ENCODE results near the gene NSUN5. TPM values are rescaled to one million over a fixed set of nuclear protein-coding genes. Genes with fewer than 3 reads are reported as not detected.
"Not testable (repeated sequence)": the region's sequence is repeated elsewhere in the genome, so short reads cannot be mapped to it uniquely, and the experiment has no call there.

NSUN5 gene
- total and polyA plus RNA-seq, 4 experiments from 2014 or later, result 39.9 to 62.5 (median 51.1) TPM

GRCh38 chr7:73316521-73316920 is 7.9 kb upstream of the NSUN5 start:
- Histone ChIP-seq H3K36me3 (ENCODE audit: insufficient read depth, low read length) (no peaks in the 10 kb centered on the region), H3K27me3 (ENCODE audit: insufficient read depth, low read length) (no peaks in the 10 kb centered on the region), H3K9me3 (ENCODE audit: control insufficient read depth in 1 of 2, low read length in 2 of 2) (no peaks in the 10 kb centered on the region), H3K4me3 (ENCODE audit: low read length in 2 of 2) (no peak overlapping the region), H3K27ac (ENCODE audit: low read depth, low read length) (no peak overlapping the region), H3K4me1 (ENCODE audit: insufficient read depth, low read length) (no peaks in the 10 kb centered on the region)
- H3K27me3 Mint-ChIP-seq, result no peaks in the 10 kb centered on the region
- H3K27ac Mint-ChIP-seq, result no peak overlapping the region
- H3K9me3 Mint-ChIP-seq, result no peaks in the 10 kb centered on the region
- POLR2A ChIA-PET (ENCODE audit: partially characterized antibody), result no interaction called here
- DNase-seq, result no peak
- H3K36me3 Mint-ChIP-seq, result no peaks in the 10 kb centered on the region
- H3K4me3 Mint-ChIP-seq, result no peak overlapping the region
- CTCF ChIA-PET (ENCODE audit: partially characterized antibody), result interaction anchor here (0.7 to 1.0 kb wide), 2 partner anchors 8 to 135 kb away, joined by 3 read pairs; no protein-coding TSS in a partner anchor
- no peaks in the 10 kb centered on the region for H3K4me1 Mint-ChIP-seq
- intact Hi-C loops (cut with micrococcal nuclease), result no loop called here

- Mint-ChIP-seq H3K4me1 (peaks cover under 1 to 6% (median 2%) of the 10 kb centered on the region in 4 donors), H3K36me3 (no peaks in the 10 kb centered on the region), H3K27ac (no peak overlapping the region), H3K27me3 (no peaks in the 10 kb centered on the region), H3K4me3 (no peak overlapping the region), H3K9me3 (no peaks in the 10 kb centered on the region)
- H3K27ac ChIP-seq (ENCODE audit: low read depth, low read length), result no peak overlapping the region
- POLR2A ChIA-PET (ENCODE audit: partially characterized antibody), result interaction anchor here (1.2 kb wide), 1 partner anchor 10 kb away, joined by 3 read pairs; no protein-coding TSS in a partner anchor
- CTCF ChIA-PET (ENCODE audit: partially characterized antibody), result interaction anchor here (0.5 to 1.2 kb wide), 2 partner anchors 10 to 41 kb away, joined by 3 to 4 read pairs; no protein-coding TSS in a partner anchor
- H3K36me3 ChIP-seq (ENCODE audit: insufficient read depth, low read length), result no peaks in the 10 kb centered on the region
- intact Hi-C loops (cut with micrococcal nuclease), result no loop called here
- no peaks in the 10 kb centered on the region for H3K9me3 ChIP-seq (ENCODE audit: control insufficient read depth in 1 of 2, low read length in 2 of 2)
- peaks cover 2% of the 10 kb centered on the region for H3K4me1 ChIP-seq (ENCODE audit: insufficient read depth, low read length)
- H3K27me3 ChIP-seq (ENCODE audit: insufficient read depth, low read length), result no peaks in the 10 kb centered on the region
- no peak for DNase-seq
- no peak overlapping the region for H3K4me3 ChIP-seq (ENCODE audit: low read length in 2 of 2)
Measured at GRCh38 chr7:73314271-73314670, 5.6 kb upstream of the NSUN5 start.

GRCh38 chr7:73313521-73313906 is 4.9 kb upstream of the NSUN5 start:
- intact Hi-C loops (cut with micrococcal nuclease), result no loop called here
- CTCF ChIA-PET (ENCODE audit: partially characterized antibody), result interaction anchor here (0.5 to 1.2 kb wide), 2 partner anchors 10 to 42 kb away, joined by 3 to 4 read pairs; no protein-coding TSS in a partner anchor
- Mint-ChIP-seq H3K9me3 (no peaks in the 10 kb centered on the region), H3K4me3 (no peak overlapping the region), H3K4me1 (peaks cover 4 to 13% (median 8%) of the 10 kb centered on the region in 4 donors), H3K36me3 (peaks cover 4% of the 10 kb centered on the region in 2 donors), H3K27ac (no peak overlapping the region), H3K27me3 (no peaks in the 10 kb centered on the region)
- H3K4me1 ChIP-seq (ENCODE audit: insufficient read depth, low read length), result peaks cover 6% of the 10 kb centered on the region
- H3K27ac ChIP-seq (ENCODE audit: low read depth, low read length), result no peak overlapping the region
- no peak overlapping the region for H3K4me3 ChIP-seq (ENCODE audit: low read length in 2 of 2)
- no peaks in the 10 kb centered on the region for H3K36me3 ChIP-seq (ENCODE audit: insufficient read depth, low read length)
- no peaks in the 10 kb centered on the region for H3K9me3 ChIP-seq (ENCODE audit: control insufficient read depth in 1 of 2, low read length in 2 of 2)
- no peak for DNase-seq
- POLR2A ChIA-PET (ENCODE audit: partially characterized antibody), result no interaction called here
- no peaks in the 10 kb centered on the region for H3K27me3 ChIP-seq (ENCODE audit: insufficient read depth, low read length)

GRCh38 chr7:73312831-73313520 is 4.3 kb upstream of the NSUN5 start:
- Histone ChIP-seq H3K27ac (ENCODE audit: low read depth, low read length) (no peak overlapping the region), H3K4me3 (ENCODE audit: low read length in 2 of 2) (no peak overlapping the region), H3K36me3 (ENCODE audit: insufficient read depth, low read length) (no peaks in the 10 kb centered on the region), H3K4me1 (ENCODE audit: insufficient read depth, low read length) (peaks cover 7% of the 10 kb centered on the region), H3K9me3 (ENCODE audit: control insufficient read depth in 1 of 2, low read length in 2 of 2) (no peaks in the 10 kb centered on the region), H3K27me3 (ENCODE audit: insufficient read depth, low read length) (no peaks in the 10 kb centered on the region)
- H3K36me3 Mint-ChIP-seq, result peaks cover 5 to 8% of the 10 kb centered on the region in 2 donors
- CTCF ChIA-PET (ENCODE audit: partially characterized antibody), result no interaction called here
- no peak overlapping the region for H3K4me3 Mint-ChIP-seq
- DNase-seq, result no peak
- no peaks in the 10 kb centered on the region for H3K27me3 Mint-ChIP-seq
- intact Hi-C loops (cut with micrococcal nuclease), result no loop called here
- no peak overlapping the region for H3K27ac Mint-ChIP-seq
- no peaks in the 10 kb centered on the region for H3K9me3 Mint-ChIP-seq
- H3K4me1 Mint-ChIP-seq, result peaks cover 7 to 19% (median 12%) of the 10 kb centered on the region in 4 donors
- POLR2A ChIA-PET (ENCODE audit: partially characterized antibody), result no interaction called here

GRCh38 chr7:73311421-73311820 is 2.8 kb upstream of the NSUN5 start:
- Mint-ChIP-seq H3K4me1 (peaks cover 15 to 34% (median 24%) of the 10 kb centered on the region in 4 donors), H3K36me3 (peaks cover 15 to 21% of the 10 kb centered on the region in 2 donors)
- H3K4me3 Mint-ChIP-seq; DNase-seq; H3K9me3 ChIP-seq (ENCODE audit: control insufficient read depth in 1 of 2, low read length in 2 of 2); H3K27me3 Mint-ChIP-seq; H3K27me3 ChIP-seq (ENCODE audit: insufficient read depth, low read length); H3K27ac Mint-ChIP-seq; H3K9me3 Mint-ChIP-seq; H3K4me3 ChIP-seq (ENCODE audit: low read length in 2 of 2); CTCF ChIA-PET (ENCODE audit: partially characterized antibody); H3K27ac ChIP-seq (ENCODE audit: low read depth, low read length); H3K36me3 ChIP-seq (ENCODE audit: insufficient read depth, low read length); intact Hi-C loops (cut with micrococcal nuclease): not testable (repeated sequence)
- peaks cover 17% of the 10 kb centered on the region for H3K4me1 ChIP-seq (ENCODE audit: insufficient read depth, low read length)
- POLR2A ChIA-PET (ENCODE audit: partially characterized antibody), result interaction anchor here (0.6 kb wide), 1 partner anchor 13 kb away, joined by 3 read pairs; no protein-coding TSS in a partner anchor

GRCh38 chr7:73308074-73308664 is 457 bp downstream of the NSUN5 start:
- H3K4me3 ChIP-seq (ENCODE audit: low read length in 2 of 2), result peak overlapping the region; percentile 65 to 72
- Mint-ChIP-seq H3K27ac (peak overlapping the region; percentile 88 to 96 (median 93)), H3K4me3 (peak overlapping the region; percentile 92 to 99 (median 98)), H3K36me3 (peaks cover 28 to 42% of the 10 kb centered on the region in 2 donors), H3K27me3 (no peaks in the 10 kb centered on the region), H3K9me3 (no peaks in the 10 kb centered on the region), H3K4me1 (peaks cover 17 to 39% (median 29%) of the 10 kb centered on the region in 4 donors)
- peak overlapping the region; percentile 43 for H3K27ac ChIP-seq (ENCODE audit: low read depth, low read length)
- no peak for DNase-seq
- peaks cover 17% of the 10 kb centered on the region for H3K4me1 ChIP-seq (ENCODE audit: insufficient read depth, low read length)
- CTCF ChIA-PET (ENCODE audit: partially characterized antibody), result interaction anchor here (0.8 kb wide), 1 partner anchor 16 kb away, joined by 4 read pairs; no protein-coding TSS in a partner anchor
- H3K36me3 ChIP-seq (ENCODE audit: insufficient read depth, low read length), result peaks cover 25% of the 10 kb centered on the region
- intact Hi-C loops (cut with micrococcal nuclease), result no loop called here
- H3K27me3 ChIP-seq (ENCODE audit: insufficient read depth, low read length), result no peaks in the 10 kb centered on the region
- POLR2A ChIA-PET (ENCODE audit: partially characterized antibody), result interaction anchor here (0.9 to 1.0 kb wide), 2 partner anchors 478 to 480 kb away, joined by 3 to 4 read pairs; partner anchors contain the start of gene TYW1B
- no peaks in the 10 kb centered on the region for H3K9me3 ChIP-seq (ENCODE audit: control insufficient read depth in 1 of 2, low read length in 2 of 2)

GRCh38 chr7:73307436-73307835 is 1.2 kb downstream of the NSUN5 start:
- ChIA-PET CTCF (ENCODE audit: partially characterized antibody) (interaction anchor here (0.8 kb wide), 1 partner anchor 17 kb away, joined by 4 read pairs; no protein-coding TSS in a partner anchor), POLR2A (ENCODE audit: partially characterized antibody) (no interaction called here)
- Histone ChIP-seq H3K36me3 (ENCODE audit: insufficient read depth, low read length) (peaks cover 25% of the 10 kb centered on the region), H3K9me3 (ENCODE audit: control insufficient read depth in 1 of 2, low read length in 2 of 2) (no peaks in the 10 kb centered on the region), H3K27ac (ENCODE audit: low read depth, low read length) (peak overlapping the region; percentile 43), H3K27me3 (ENCODE audit: insufficient read depth, low read length) (no peaks in the 10 kb centered on the region), H3K4me1 (ENCODE audit: insufficient read depth, low read length) (peaks cover 17% of the 10 kb centered on the region), H3K4me3 (ENCODE audit: low read length in 2 of 2) (peak overlapping the region in 1 of 2 donors; percentile 72)
- H3K27ac Mint-ChIP-seq, result peak overlapping the region in 6 of 7 donors; percentile 69 to 88 (median 81)
- H3K4me3 Mint-ChIP-seq, result peak overlapping the region; percentile 92 to 99 (median 98)
- no peak for DNase-seq
- peaks cover 32 to 46% of the 10 kb centered on the region in 2 donors for H3K36me3 Mint-ChIP-seq
- peaks cover 17 to 39% (median 29%) of the 10 kb centered on the region in 4 donors for H3K4me1 Mint-ChIP-seq
- H3K9me3 Mint-ChIP-seq, result no peaks in the 10 kb centered on the region
- H3K27me3 Mint-ChIP-seq, result no peaks in the 10 kb centered on the region
- intact Hi-C loops (cut with micrococcal nuclease), result no loop called here

All from CD4-positive, alpha-beta memory T cell (primary cell).